ENCODE measurements around the gene ERCC6L2. TPM values are rescaled to one million over a fixed set of nuclear protein-coding genes. Genes with fewer than 3 reads are reported as not detected.
A peak's percentile ranks its signal among the peaks of the same experiment; 100 is the strongest.

ERCC6L2 gene
- total RNA-seq, 1 experiment from 2014 or later = 75.0 TPM

DNA sequence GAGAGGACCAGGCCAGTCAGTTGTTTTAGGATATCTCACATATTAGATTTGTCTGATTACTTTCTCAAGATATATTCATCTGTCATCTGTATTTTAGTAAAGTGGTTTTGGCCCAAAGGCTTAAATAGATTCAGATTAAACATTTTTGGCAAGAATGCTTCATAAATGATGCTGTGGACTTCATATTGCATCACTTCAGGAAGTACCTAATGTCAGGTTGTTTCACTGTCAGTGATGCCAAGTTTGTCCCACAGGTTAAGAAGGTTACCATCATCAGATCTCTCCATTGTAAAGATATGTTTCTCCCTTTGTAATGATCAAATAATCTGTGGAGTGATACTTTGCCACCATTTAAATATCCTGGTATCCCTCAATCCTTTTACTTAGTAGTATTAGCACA, 37.3 kb downstream of the ERCC6L2 start:
- no peaks in the 10 kb centered on the region for H3K9me3 ChIP-seq (replicated peaks)
- no peak overlapping the region for H3K27ac ChIP-seq
- peaks cover 45% of the 10 kb centered on the region for H3K36me3 ChIP-seq
- DNase-seq (ENCODE audit: low read depth in 1 of 2, low spot score in 2 of 2) = no peak
- no peak overlapping the region for H3K4me3 ChIP-seq
- no peaks in the 10 kb centered on the region for H3K4me1 ChIP-seq (replicated peaks)
- H3K27me3 ChIP-seq (replicated peaks) = no peaks in the 10 kb centered on the region

DNA sequence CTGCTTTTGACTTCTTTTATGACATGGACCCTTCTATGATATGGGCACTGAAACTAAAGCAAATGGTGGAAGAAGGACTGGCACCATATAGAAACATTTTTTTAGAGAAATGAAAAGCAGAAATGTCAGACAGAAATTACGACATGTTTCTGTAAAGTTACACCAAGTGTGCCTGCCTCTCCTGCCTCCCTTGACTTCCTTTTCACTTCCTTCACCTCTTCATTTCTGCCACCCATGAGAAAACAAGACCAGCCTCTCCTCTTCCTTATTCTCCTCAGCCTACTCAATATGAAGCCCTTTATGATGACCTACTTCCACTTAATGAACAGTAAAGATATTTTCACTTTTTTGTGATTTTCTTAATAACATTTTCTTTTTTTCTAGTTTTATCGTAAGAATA, 44.5 kb downstream of the ERCC6L2 start:
- H3K9me3 ChIP-seq (replicated peaks) = no peaks in the 10 kb centered on the region
- H3K4me1 ChIP-seq (replicated peaks) = no peaks in the 10 kb centered on the region
- no peak overlapping the region for H3K4me3 ChIP-seq
- H3K36me3 ChIP-seq = peaks cover 63% of the 10 kb centered on the region
- H3K27me3 ChIP-seq (replicated peaks) = no peaks in the 10 kb centered on the region
- no peak overlapping the region for H3K27ac ChIP-seq
- DNase-seq (ENCODE audit: low read depth in 1 of 2, low spot score in 2 of 2) = no peak

DNA sequence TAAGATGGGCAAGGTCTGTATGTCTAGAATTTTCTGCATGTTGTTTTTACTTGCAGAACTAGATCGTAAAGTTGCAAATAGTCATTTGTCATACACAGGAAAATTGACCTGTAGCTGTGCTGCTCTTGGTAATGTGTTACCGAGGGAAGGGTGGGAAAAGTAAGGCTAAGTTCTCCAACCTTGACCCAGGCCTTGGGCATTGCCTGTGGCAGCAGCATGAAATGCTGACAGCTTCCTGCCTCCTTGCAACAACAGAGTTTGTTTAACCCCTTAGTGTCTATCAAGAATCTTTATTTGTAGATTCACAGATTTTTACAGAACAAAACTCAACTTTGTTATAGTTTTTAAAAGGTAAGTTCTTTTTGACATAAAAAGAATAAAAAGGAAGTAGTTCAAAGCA, 48.3 kb downstream of the ERCC6L2 start:
- no peaks in the 10 kb centered on the region; the same call in 1 of the 2 replicates for H3K4me1 ChIP-seq (replicated peaks)
- no peak overlapping the region for H3K4me3 ChIP-seq
- no peak for DNase-seq (ENCODE audit: low read depth in 1 of 2, low spot score in 2 of 2)
- H3K27ac ChIP-seq = no peak overlapping the region
- H3K36me3 ChIP-seq = peaks cover 45% of the 10 kb centered on the region
- H3K27me3 ChIP-seq (replicated peaks) = no peaks in the 10 kb centered on the region
- H3K9me3 ChIP-seq (replicated peaks) = no peaks in the 10 kb centered on the region

DNA sequence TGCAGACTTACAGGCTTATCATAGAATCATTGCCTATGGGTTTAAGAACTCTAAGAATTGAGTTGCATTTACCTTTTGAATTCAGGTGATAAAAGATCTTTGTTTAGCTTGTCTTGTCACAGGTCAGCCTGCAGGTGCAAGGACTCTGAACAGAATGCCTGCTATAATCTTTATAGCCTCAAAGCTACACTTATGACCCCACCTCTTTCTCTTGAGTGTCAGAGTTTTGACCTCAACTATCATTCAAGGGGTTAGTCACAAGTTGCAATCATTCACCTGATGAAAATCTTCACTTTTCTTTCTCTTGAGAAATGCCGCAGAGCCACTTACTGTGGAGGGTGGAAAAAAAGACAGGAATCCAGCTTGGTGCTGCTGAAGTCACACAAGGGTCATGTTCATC, 49.5 kb downstream of the ERCC6L2 start:
- Histone ChIP-seq H3K4me3 (no peak overlapping the region), H3K27me3 (replicated peaks) (no peaks in the 10 kb centered on the region), H3K27ac (no peak overlapping the region), H3K4me1 (replicated peaks) (no peaks in the 10 kb centered on the region; the same call in 1 of the 2 replicates), H3K36me3 (peaks cover 37% of the 10 kb centered on the region), H3K9me3 (replicated peaks) (no peaks in the 10 kb centered on the region)
- DNase-seq (ENCODE audit: low read depth in 1 of 2, low spot score in 2 of 2) = no peak

DNA sequence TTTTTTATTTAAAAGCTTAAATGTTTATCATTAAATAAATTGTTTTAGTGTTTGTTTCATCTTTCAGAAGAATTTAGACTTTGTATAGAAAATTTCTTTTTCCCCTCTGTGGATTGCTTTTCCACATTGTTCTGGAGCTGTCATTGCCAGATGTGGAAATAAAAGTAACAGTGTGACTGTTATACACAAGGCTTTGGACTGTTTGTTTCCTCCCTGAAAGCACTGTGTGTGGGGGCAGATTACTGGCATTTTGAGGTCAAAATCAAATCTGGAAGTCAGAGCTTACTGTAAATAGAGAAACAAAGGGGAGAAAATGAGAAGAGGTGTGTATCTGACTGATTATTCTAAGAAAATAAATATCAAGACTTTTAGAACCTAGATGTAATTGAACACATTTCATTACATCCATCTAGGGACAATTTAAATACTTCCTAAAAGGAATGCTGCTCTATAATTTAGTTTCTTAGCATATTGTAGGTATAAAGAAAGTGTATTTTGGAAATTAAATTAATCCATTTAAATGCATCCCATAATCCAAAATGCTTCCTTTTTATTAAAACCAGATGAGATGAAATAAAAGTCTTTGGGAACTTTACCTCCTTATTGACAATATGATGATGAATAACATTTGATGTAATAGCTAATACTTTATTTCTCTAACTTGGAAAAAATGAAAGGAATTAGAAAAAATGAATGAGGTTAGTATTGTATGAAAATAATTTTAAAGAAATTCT, 51.9 kb downstream of the ERCC6L2 start:
- DNase-seq (ENCODE audit: low read depth in 1 of 2, low spot score in 2 of 2) = peak in 1 of 2 experiments; percentile 64
- H3K27ac ChIP-seq = no peak overlapping the region
- no peak overlapping the region for H3K4me3 ChIP-seq
- H3K36me3 ChIP-seq = peaks cover 38% of the 10 kb centered on the region
- no peaks in the 10 kb centered on the region; the same call in 1 of the 2 replicates for H3K4me1 ChIP-seq (replicated peaks)
- H3K27me3 ChIP-seq (replicated peaks) = no peaks in the 10 kb centered on the region
- H3K9me3 ChIP-seq (replicated peaks) = no peaks in the 10 kb centered on the region

DNA sequence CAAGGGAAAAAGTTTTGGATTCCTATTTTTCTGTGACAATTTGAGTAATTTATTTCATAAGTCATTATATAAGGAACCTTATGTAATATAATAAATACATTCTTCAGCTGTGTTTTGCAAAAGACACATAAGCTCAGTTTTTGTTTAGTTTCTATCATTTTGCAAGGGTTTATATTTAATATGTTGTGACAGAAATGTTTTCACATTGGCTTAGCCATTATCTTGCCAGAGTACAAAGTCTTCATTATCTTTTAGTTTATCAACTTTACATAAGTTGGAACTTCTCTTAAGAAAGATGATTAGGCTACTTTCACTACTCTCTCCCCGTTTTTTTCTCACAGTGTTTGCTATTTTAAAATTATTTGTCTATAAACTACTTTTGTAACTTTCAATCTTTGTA, 54.8 kb downstream of the ERCC6L2 start:
- Histone ChIP-seq H3K4me1 (replicated peaks) (no peaks in the 10 kb centered on the region; the same call in 1 of the 2 replicates), H3K36me3 (peaks cover 42% of the 10 kb centered on the region), H3K9me3 (replicated peaks) (no peaks in the 10 kb centered on the region), H3K27ac (no peak overlapping the region), H3K4me3 (no peak overlapping the region), H3K27me3 (replicated peaks) (no peaks in the 10 kb centered on the region)
- no peak for DNase-seq (ENCODE audit: low read depth in 1 of 2, low spot score in 2 of 2)

DNA sequence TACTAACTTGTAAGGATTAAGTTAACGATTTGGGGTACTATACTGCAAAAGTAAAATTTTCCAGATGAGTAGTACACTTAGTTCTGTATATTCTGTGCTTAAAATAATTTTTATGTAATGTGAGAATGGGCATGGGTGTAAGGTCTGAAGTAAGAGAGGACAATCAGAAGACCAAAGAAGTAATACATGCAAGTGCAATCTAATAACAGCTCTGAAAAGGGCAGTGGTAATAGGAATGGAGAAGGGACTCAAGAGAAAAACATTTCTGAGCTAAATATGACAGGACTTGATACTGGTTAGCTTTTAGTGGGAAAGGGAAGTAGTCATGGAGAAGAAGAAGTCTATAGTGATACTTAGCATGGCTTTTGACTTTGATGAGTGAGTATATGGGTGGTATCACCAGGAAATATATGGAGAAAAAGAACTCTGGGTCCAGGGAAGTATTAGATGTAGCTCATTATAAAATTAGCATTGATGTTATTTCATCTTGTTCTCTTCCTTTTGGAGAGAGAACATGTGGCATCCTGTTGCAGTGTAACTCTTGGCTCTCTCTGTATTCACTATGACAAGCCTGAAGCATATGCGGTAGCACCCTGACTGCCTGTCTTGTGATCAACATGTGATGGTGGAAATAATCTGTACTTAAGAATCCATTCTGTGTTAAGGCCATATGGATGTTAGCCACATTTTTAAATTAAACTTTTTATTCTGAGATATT, 60.5 kb downstream of the ERCC6L2 start:
- no peaks in the 10 kb centered on the region for H3K27me3 ChIP-seq (replicated peaks)
- H3K36me3 ChIP-seq = peaks cover 44% of the 10 kb centered on the region
- DNase-seq (ENCODE audit: low read depth in 1 of 2, low spot score in 2 of 2) = no peak
- no peaks in the 10 kb centered on the region for H3K9me3 ChIP-seq (replicated peaks)
- H3K27ac ChIP-seq = no peak overlapping the region
- H3K4me1 ChIP-seq (replicated peaks) = peaks cover 12% of the 10 kb centered on the region
- H3K4me3 ChIP-seq = no peak overlapping the region

DNA sequence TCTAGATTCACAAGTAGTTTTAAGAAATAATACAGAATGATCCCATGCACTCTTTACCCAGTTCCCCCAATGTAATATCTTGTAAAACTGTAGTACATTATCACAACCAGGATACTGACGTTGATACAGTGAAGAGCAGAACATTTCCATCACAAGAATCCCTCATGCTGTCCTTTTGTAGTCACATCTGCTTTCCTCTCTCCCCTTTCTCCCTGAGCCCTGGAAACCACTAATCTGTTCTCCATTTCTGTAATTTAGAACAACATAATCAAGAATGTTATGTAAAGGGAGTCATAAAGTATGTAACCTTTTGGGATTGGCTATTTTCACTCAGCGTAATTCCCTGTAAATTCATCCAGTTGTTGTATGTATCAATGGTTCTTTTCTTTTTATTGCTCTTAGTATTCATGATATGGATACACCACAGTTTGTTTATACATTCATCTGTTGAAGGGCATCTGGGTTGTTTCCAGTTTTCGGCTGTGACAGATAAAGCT, 61.1 kb downstream of the ERCC6L2 start:
- no peaks in the 10 kb centered on the region for H3K9me3 ChIP-seq (replicated peaks)
- no peak overlapping the region for H3K27ac ChIP-seq
- DNase-seq (ENCODE audit: low read depth in 1 of 2, low spot score in 2 of 2) = no peak

DNA sequence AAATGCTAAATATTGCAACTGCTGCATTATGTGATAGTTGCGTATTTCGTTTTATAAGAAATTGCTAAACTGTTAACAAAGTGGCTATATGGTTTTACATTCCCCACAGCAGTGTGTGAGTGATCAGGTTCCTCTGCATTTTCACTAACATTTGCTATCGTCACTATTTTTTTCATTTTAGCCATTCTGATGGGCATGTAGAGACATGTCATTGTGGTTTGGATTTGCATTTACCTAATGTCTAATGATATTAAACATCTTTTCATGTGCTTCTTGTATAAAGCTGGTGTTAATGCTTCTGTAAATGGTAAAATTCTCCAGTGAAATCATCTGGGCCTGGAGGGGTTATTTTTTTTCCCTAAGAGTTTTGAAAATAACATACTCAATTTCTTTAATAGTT, 61.6 kb downstream of the ERCC6L2 start:
- no peak for DNase-seq (ENCODE audit: low read depth in 1 of 2, low spot score in 2 of 2)
- H3K36me3 ChIP-seq = peaks cover 52% of the 10 kb centered on the region
- H3K4me3 ChIP-seq = no peak overlapping the region
- H3K4me1 ChIP-seq (replicated peaks) = peaks cover 12% of the 10 kb centered on the region
- no peaks in the 10 kb centered on the region for H3K27me3 ChIP-seq (replicated peaks)
- no peak overlapping the region for H3K27ac ChIP-seq
- H3K9me3 ChIP-seq (replicated peaks) = no peaks in the 10 kb centered on the region

More for the DNA sequence above, 61.1 kb downstream of the ERCC6L2 start:
- Histone ChIP-seq H3K27me3 (replicated peaks) (no peaks in the 10 kb centered on the region), H3K4me3 (no peak overlapping the region), H3K4me1 (replicated peaks) (peaks cover 12% of the 10 kb centered on the region), H3K36me3 (peaks cover 49% of the 10 kb centered on the region)

DNA sequence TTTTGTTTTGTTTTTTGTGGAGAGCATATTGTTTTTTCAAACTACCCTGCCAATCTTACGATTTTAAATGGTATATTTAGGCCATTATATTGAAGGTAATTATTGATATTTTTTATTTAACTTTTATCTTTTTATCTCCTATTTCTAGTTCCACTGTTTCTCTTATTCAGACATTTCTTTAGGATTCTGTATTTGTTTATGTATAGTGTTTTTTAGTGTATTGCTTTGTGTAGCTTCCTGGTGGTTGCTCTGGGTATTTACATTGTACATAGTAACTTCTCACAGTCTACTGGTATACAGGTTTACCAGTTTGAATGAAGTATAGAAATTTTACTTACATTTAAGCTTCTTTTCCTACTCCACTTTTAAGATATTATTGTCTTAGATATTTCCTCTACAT, 63.2 kb downstream of the ERCC6L2 start:
- H3K9me3 ChIP-seq (replicated peaks) = no peaks in the 10 kb centered on the region
- no peaks in the 10 kb centered on the region for H3K27me3 ChIP-seq (replicated peaks)
- no peak overlapping the region for H3K4me3 ChIP-seq
- peaks cover 12% of the 10 kb centered on the region for H3K4me1 ChIP-seq (replicated peaks)
- DNase-seq (ENCODE audit: low read depth in 1 of 2, low spot score in 2 of 2) = no peak
- peaks cover 54% of the 10 kb centered on the region for H3K36me3 ChIP-seq
- no peak overlapping the region for H3K27ac ChIP-seq

DNA sequence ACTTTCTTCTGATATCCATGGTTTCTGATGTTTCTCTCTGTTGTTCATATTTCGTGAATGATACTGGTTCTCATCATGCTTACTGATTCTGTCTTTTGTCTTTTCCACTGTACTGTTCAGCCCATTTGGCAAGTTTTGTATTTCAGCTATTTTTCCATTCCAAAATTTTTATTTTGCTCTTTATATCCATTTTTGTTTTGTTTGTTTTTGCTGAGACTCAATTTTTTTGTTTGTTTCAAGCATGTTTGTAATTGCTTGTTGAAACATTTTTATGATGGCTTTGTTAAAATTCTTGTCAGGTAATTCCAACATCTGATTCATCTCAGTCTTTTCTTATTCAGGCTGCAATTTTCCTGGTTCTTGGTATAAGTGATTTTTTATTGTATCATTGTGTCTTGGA, 64.0 kb downstream of the ERCC6L2 start:
- DNase-seq (ENCODE audit: low read depth in 1 of 2, low spot score in 2 of 2) = no peak
- Histone ChIP-seq H3K4me3 (no peak overlapping the region), H3K27me3 (replicated peaks) (no peaks in the 10 kb centered on the region), H3K36me3 (peaks cover 59% of the 10 kb centered on the region), H3K4me1 (replicated peaks) (peaks cover 12% of the 10 kb centered on the region), H3K9me3 (replicated peaks) (no peaks in the 10 kb centered on the region), H3K27ac (peak overlapping the region; percentile 73)

DNA sequence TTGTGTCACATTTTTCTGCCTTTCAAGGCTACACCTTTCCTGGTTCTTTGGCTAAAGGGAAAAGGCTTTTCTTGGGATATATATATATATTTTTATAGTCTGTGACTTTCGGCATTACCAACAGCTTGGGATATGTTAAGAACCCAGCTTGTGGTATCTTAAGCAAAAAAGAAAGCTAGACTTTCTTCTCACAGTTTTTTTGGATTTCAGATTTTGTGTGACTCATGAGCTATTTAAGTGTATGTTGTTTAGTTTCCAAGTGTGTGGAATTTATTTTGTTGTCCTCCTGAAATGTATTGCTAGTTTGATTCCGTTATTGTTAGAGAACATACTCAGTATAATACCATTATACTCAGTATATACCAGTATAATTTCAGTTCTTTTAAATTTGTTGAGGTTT, 64.8 kb downstream of the ERCC6L2 start:
- peak overlapping the region; percentile 73 for H3K27ac ChIP-seq
- peaks cover 12% of the 10 kb centered on the region for H3K4me1 ChIP-seq (replicated peaks)
- no peaks in the 10 kb centered on the region for H3K27me3 ChIP-seq (replicated peaks)
- H3K36me3 ChIP-seq = peaks cover 54% of the 10 kb centered on the region
- no peaks in the 10 kb centered on the region for H3K9me3 ChIP-seq (replicated peaks)
- no peak overlapping the region for H3K4me3 ChIP-seq
- DNase-seq (ENCODE audit: low read depth in 1 of 2, low spot score in 2 of 2) = peak in 1 of 2 experiments; percentile 50

DNA sequence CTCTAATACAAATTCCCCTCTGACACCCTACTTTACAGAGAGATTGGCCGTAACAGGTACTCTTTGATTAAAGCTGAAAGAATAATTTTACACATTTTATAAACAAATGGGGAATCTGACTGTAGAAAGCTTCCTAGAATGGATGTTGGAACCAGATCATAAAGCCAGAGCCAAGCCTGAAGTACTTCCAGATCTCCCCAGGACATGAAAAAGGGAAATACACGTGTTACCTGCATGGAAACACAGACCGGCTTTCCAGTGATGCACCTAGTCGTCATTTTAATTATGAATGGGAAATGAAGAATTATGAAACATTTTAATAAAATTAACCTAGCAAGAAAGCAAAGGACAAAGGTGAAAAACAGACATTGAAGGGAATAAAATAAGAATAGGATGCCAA, 66.5 kb downstream of the ERCC6L2 start:
- no peak overlapping the region for H3K27ac ChIP-seq
- H3K4me3 ChIP-seq = no peak overlapping the region
- peaks cover 12% of the 10 kb centered on the region for H3K4me1 ChIP-seq (replicated peaks)
- H3K9me3 ChIP-seq (replicated peaks) = peaks cover 2% of the 10 kb centered on the region
- H3K27me3 ChIP-seq (replicated peaks) = no peaks in the 10 kb centered on the region
- peaks cover 59% of the 10 kb centered on the region for H3K36me3 ChIP-seq
- no peak for DNase-seq (ENCODE audit: low read depth in 1 of 2, low spot score in 2 of 2)

DNA sequence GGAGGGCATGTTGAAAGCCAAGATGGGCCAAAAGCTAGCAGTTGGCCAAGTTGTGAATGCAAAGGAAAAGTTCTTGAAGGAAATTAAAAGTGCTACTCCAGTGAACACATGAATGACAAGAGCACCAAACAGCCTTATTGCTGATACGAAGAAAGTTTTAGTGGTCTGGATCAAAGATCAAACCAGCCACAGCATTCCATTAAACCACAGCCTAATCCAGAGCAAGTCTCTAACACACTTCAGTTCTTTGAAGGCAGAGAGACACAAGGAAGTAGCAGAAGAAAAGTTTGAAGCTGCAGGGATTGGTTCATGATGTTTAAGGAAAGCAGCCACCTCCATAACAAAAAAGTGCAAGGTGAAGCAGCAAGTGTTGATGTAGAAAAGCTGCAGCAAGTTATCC, 71.6 kb downstream of the ERCC6L2 start:
- H3K36me3 ChIP-seq = peaks cover 79% of the 10 kb centered on the region
- no peaks in the 10 kb centered on the region for H3K4me1 ChIP-seq (replicated peaks)
- H3K27me3 ChIP-seq (replicated peaks) = no peaks in the 10 kb centered on the region
- H3K27ac ChIP-seq = no peak overlapping the region
- H3K9me3 ChIP-seq (replicated peaks) = peaks cover 15% of the 10 kb centered on the region
- H3K4me3 ChIP-seq = no peak overlapping the region
- DNase-seq (ENCODE audit: low read depth in 1 of 2, low spot score in 2 of 2) = no peak
